ENCODE results near the gene ZFYVE21.
"Not testable (repeated sequence)": the region's sequence is repeated elsewhere in the genome, so short reads cannot be mapped to it uniquely, and the experiment has no call there.

The ZFYVE21 gene

GRCh38 chr14:103763730-103764488, 48.3 kb downstream of the ZFYVE21 start:
- no peak for DNase-seq (ENCODE audit: low spot score)

GRCh38 chr14:103765526-103765925, 49.9 kb downstream of the ZFYVE21 start:
- DNase-seq (ENCODE audit: low spot score) = no peak

- no peak for DNase-seq (ENCODE audit: low spot score)
Measured at GRCh38 chr14:103767336-103767894, 51.8 kb downstream of the ZFYVE21 start.

GRCh38 chr14:103770500-103770899, 54.9 kb downstream of the ZFYVE21 start:
- DNase-seq (ENCODE audit: low spot score) = no peak

GRCh38 chr14:103770902-103771301, 55.3 kb downstream of the ZFYVE21 start:
- DNase-seq (ENCODE audit: low spot score) = no peak

- no peak for DNase-seq (ENCODE audit: low spot score)
Measured at GRCh38 chr14:103772078-103772712, 56.6 kb downstream of the ZFYVE21 start.

- DNase-seq (ENCODE audit: low spot score) = no peak
Measured at GRCh38 chr14:103773521-103773920, 57.9 kb downstream of the ZFYVE21 start.

- no peak for DNase-seq (ENCODE audit: low spot score)
Measured at GRCh38 chr14:103775506-103775905, 59.9 kb downstream of the ZFYVE21 start.

- not testable (repeated sequence) for DNase-seq (ENCODE audit: low spot score)
Measured at GRCh38 chr14:103776319-103776718, 60.7 kb downstream of the ZFYVE21 start.

GRCh38 chr14:103782376-103782775, 66.8 kb downstream of the ZFYVE21 start:
- no peak for DNase-seq (ENCODE audit: low spot score)
